ENCODE data around the gene KDM3B. TPM values are rescaled to one million over a fixed set of nuclear protein-coding genes. Genes with fewer than 3 reads are reported as not detected.
A peak's percentile ranks its signal among the peaks of the same experiment; 100 is the strongest.

Gene KDM3B
- total and polyA plus RNA-seq, 2 of the 8 experiments (the other 6 are each of a cell fraction or from before 2014, with no cell fraction given), result 27.1 to 78.1 TPM

GRCh38 chr5:138439477-138440158, 87.1 kb downstream of the KDM3B start:
- no peak for FAIRE-seq
- Histone ChIP-seq H3K4me1 (replicated peaks in 1 of 4; ENCODE audit: control insufficient read depth in 3 of 4, insufficient read depth in 4 of 4, low read length in 3 of 4) (peaks cover 0 to 20% (median 14%) of the 10 kb centered on the region in 4 experiments; a peak in 6 of 7 replicates), H2BK5ac (ENCODE audit: low read depth, low read length) (no peak overlapping the region), H4K8ac (ENCODE audit: extremely low read depth, insufficient read depth, low read length) (no peak overlapping the region), H3K4ac (replicated peaks; ENCODE audit: insufficient read length, low read depth, low read length) (peak overlapping the region; percentile 36), H3K23me2 (ENCODE audit: low read depth, low read length) (peaks cover 13% of the 10 kb centered on the region), H3K79me2 (ENCODE audit: control insufficient read depth in 1 of 2, insufficient read depth in 2 of 2, low read length in 2 of 2) (no peaks in the 10 kb centered on the region), H3K79me1 (ENCODE audit: low read depth, low read length) (0 out of 2 replicates have a peak, but pooled peaks cover 3% of the 10 kb centered on the region), H3K4me3 (ENCODE audit: extremely low read depth in 1 of 4, insufficient read depth in 2 of 4, low read depth in 3 of 4, low read length in 4 of 4) (peak overlapping the region; percentile 74 to 98 (median 84)), H3K9me3 (ENCODE audit: insufficient read depth in 2 of 2, low read depth in 1 of 2, low read length in 1 of 2) (no peaks in the 10 kb centered on the region), H2BK12ac (ENCODE audit: low read depth, low read length) (no peak overlapping the region), H3K23ac (ENCODE audit: insufficient read length) (no peak overlapping the region), H3K14ac (ENCODE audit: insufficient read length) (no peak overlapping the region), H4K20me1 (replicated peaks in 1 of 2; ENCODE audit: control insufficient read depth in 1 of 2, insufficient read depth in 2 of 2, low read length in 2 of 2) (peaks cover 3% of the 10 kb centered on the region in 2 experiments), H2BK120ac (replicated peaks; ENCODE audit: low read depth, low read length) (no peak overlapping the region), H3K27ac (ENCODE audit: low read depth, low read length) (no peak overlapping the region), H2AK5ac (ENCODE audit: low read depth, low read length) (no peak overlapping the region), H3K9ac (replicated peaks in 1 of 4; ENCODE audit: extremely low read depth in 1 of 4, low read depth in 3 of 4, low read length in 3 of 4) (peak overlapping the region; percentile 34 to 74 (median 41); a peak in 4 of 7 replicates), H3K18ac (ENCODE audit: extremely low read depth, low read length) (no peak overlapping the region; the same call in 1 of the 2 replicates), H3K56ac (replicated peaks; ENCODE audit: insufficient read length, low read depth, low read length) (peak overlapping the region; percentile 85), H2BK15ac (ENCODE audit: low read length) (no peak overlapping the region), H4K5ac (ENCODE audit: insufficient read length, low read depth, low read length) (no peak overlapping the region), H4K91ac (replicated peaks; ENCODE audit: insufficient read length, low read length) (no peak overlapping the region), H3K36me3 (ENCODE audit: control insufficient read depth in 2 of 4, insufficient read depth in 4 of 4, low read length in 3 of 4) (peaks cover 4 to 13% (median 9%) of the 10 kb centered on the region in 4 experiments; a peak in 7 of 8 replicates), H3K4me2 (ENCODE audit: insufficient read depth in 1 of 2, low read depth in 2 of 2, low read length in 2 of 2) (peak overlapping the region; percentile 97 to 99), H2AFZ (ENCODE audit: low read length) (peak overlapping the region; percentile 87; the same call in 1 of the 2 replicates), H2BK20ac (ENCODE audit: low read length) (no peak overlapping the region), H3K27me3 (replicated peaks in 1 of 4; ENCODE audit: control insufficient read depth in 3 of 4, extremely low read depth in 1 of 4, insufficient read depth in 3 of 4, low read length in 3 of 4) (no peaks in the 10 kb centered on the region; a peak in 1 of 7 replicates)
- DNase-seq (ENCODE audit: low read depth in 1 of 2, low spot score in 2 of 2), result peak in 1 of 2 experiments; percentile 67
- 36% methylated on average over 19 of the region's 20 CpGs; no CpG with 5 or more reads in 1 of the 2 experiments for WGBS, 2 experiments (ENCODE audit: extremely low coverage in 1 of 2, insufficient coverage in 1 of 2, insufficient read length in 1 of 2, insufficient replicate concordance in 2 of 2, low coverage in 1 of 2, low lambda C conversion rate in 2 of 2, missing lambda C conversion rate in 1 of 2)
- TF ChIP-seq SP2 (IDR thresholded peaks at IDR 0.05; ENCODE audit: low read length), result no peak
- TF ChIP-seq TAF7 (optimal IDR thresholded peaks at IDR 0.05; ENCODE audit: borderline replicate concordance, low read depth, low read length), result peak; percentile 20
- no peak for TF ChIP-seq MAFK (IDR thresholded peaks at IDR 0.05; ENCODE audit: low read depth, low read length)
- TF ChIP-seq USF2 (IDR thresholded peaks at IDR 0.05; ENCODE audit: low read length), result no peak
- peak; percentile 3 for TF ChIP-seq KDM4A (IDR thresholded peaks at IDR 0.05; ENCODE audit: low read depth, low read length, severe bottlenecking)
- TF ChIP-seq EGR1 (IDR thresholded peaks at IDR 0.05; ENCODE audit: borderline replicate concordance, low read depth, low read length), result no peak
- POLR2A ChIA-PET (ENCODE audit: partially characterized antibody), result interaction anchor here (1.0 to 4.0 kb wide), 12 partner anchors 10 to 261 kb away, joined by 3 to 22 read pairs (median 6); partner anchors contain the start of genes BRD8, CDC25C, EGR1 and ETF1
- CTCF ChIA-PET (ENCODE audit: partially characterized antibody), result interaction anchor here (0.7 to 3.2 kb wide), 4 partner anchors 10 to 357 kb away, joined by 3 to 34 read pairs (median 5); no protein-coding TSS in a partner anchor

Measured in H1 (cell line).